ENCODE results near the gene PATZ1. TPM values are rescaled to one million over a fixed set of nuclear protein-coding genes. Genes with fewer than 3 reads are reported as not detected.
"Not testable (repeated sequence)": the region's sequence is repeated elsewhere in the genome, so short reads cannot be mapped to it uniquely, and the experiment has no call there.

The PATZ1 gene
- total and polyA plus RNA-seq, 2 experiments from 2014 or later, result 23.2 to 56.8 TPM

- Mint-ChIP-seq H3K4me3 (no peak overlapping the region), H3K9me3 (no peaks in the 10 kb centered on the region; the same call in 2 of the 3 replicates), H3K4me1 (peaks cover 9% of the 10 kb centered on the region; the same call in 2 of the 3 replicates), H3K27me3 (ENCODE audit: insufficient read depth, low read depth, poor library complexity) (peaks cover 14% of the 10 kb centered on the region), H3K27ac (no peak overlapping the region), H3K36me3 (ENCODE audit: low read depth) (peaks cover 6% of the 10 kb centered on the region)
- no peak for TF ChIP-seq ETS1 (IDR thresholded peaks at IDR 0.05)
- TF ChIP-seq EZH2phosphoT487 (IDR thresholded peaks at IDR 0.05; ENCODE audit: unreplicated experiment), result no peak
- TF ChIP-seq ZNF114 (CRISPR knock-in tag; IDR thresholded peaks at IDR 0.05), result no peak
- TF ChIP-seq CTCF (conservative IDR thresholded peaks at IDR 0.05; ENCODE audit: low read depth in 2 of 2), result no peak
- peaks cover 13% of the 10 kb centered on the region for H3F3A ChIP-seq (replicated peaks; ENCODE audit: low read depth)
- H3K27me3 ChIP-seq (ENCODE audit: insufficient read depth), result no peaks in the 10 kb centered on the region
- no peak overlapping the region for H3K4me2 ChIP-seq
- ATAC-seq (no peak), DNase-seq (ENCODE audit: low spot score) (no peak)
- H4K20me1 ChIP-seq (replicated peaks; ENCODE audit: insufficient read depth), result no peaks in the 10 kb centered on the region
- H3K4me3 ChIP-seq, result no peak overlapping the region
- H3K9me2 ChIP-seq (ENCODE audit: insufficient read depth), result no peaks in the 10 kb centered on the region
- no peak overlapping the region for H3K27ac ChIP-seq (ENCODE audit: low read depth)
- no peak overlapping the region for H2AFZ ChIP-seq
- no peaks in the 10 kb centered on the region; the same call in 1 of the 2 replicates for H3K4me1 ChIP-seq (ENCODE audit: insufficient read depth)
- no peaks in the 10 kb centered on the region for H3K36me3 ChIP-seq (ENCODE audit: insufficient read depth)
- H3K79me2 ChIP-seq (replicated peaks; ENCODE audit: insufficient read depth), result peaks cover 3% of the 10 kb centered on the region
Measured at GRCh38 chr22:31349960-31350359, 3.8 kb upstream of the PATZ1 start.

GRCh38 chr22:31348766-31349165, 2.6 kb upstream of the PATZ1 start:
- peaks cover 14% of the 10 kb centered on the region for H3K79me2 ChIP-seq (replicated peaks; ENCODE audit: insufficient read depth)
- peaks cover 18% of the 10 kb centered on the region for H3K36me3 Mint-ChIP-seq (ENCODE audit: low read depth)
- no peaks in the 10 kb centered on the region for H4K20me1 ChIP-seq (replicated peaks; ENCODE audit: insufficient read depth)
- H3K27me3 Mint-ChIP-seq (ENCODE audit: insufficient read depth, low read depth, poor library complexity), result peaks cover 18% of the 10 kb centered on the region
- peaks cover 21% of the 10 kb centered on the region for H3K4me1 Mint-ChIP-seq
- no peaks in the 10 kb centered on the region for H3K27me3 ChIP-seq (ENCODE audit: insufficient read depth)
- DNase-seq (ENCODE audit: low spot score), result no peak
- H3K9me2 ChIP-seq (ENCODE audit: insufficient read depth), result no peaks in the 10 kb centered on the region
- no peak overlapping the region for H3K4me2 ChIP-seq
- H3K4me1 ChIP-seq (ENCODE audit: insufficient read depth), result peaks cover 8% of the 10 kb centered on the region
- H3K27ac Mint-ChIP-seq, result no peak overlapping the region
- no peaks in the 10 kb centered on the region for H3K36me3 ChIP-seq (ENCODE audit: insufficient read depth)
- H3K27ac ChIP-seq (ENCODE audit: low read depth), result no peak overlapping the region
- H3K9me3 Mint-ChIP-seq, result no peaks in the 10 kb centered on the region; the same call in 2 of the 3 replicates
- no peak overlapping the region for H3K4me3 ChIP-seq
- H3K4me3 Mint-ChIP-seq, result peak overlapping the region; percentile 5; the same call in 2 of the 3 replicates
- no peak for TF ChIP-seq CTCF (conservative IDR thresholded peaks at IDR 0.05; ENCODE audit: low read depth in 2 of 2)
- H3F3A ChIP-seq (replicated peaks; ENCODE audit: low read depth), result peaks cover 18% of the 10 kb centered on the region
- no peak overlapping the region for H2AFZ ChIP-seq
- no peak for ATAC-seq

- H3F3A ChIP-seq (replicated peaks; ENCODE audit: low read depth), result peaks cover 18% of the 10 kb centered on the region
- not testable (repeated sequence) for H3K9me2 ChIP-seq (ENCODE audit: insufficient read depth); H3K4me1 ChIP-seq (ENCODE audit: insufficient read depth); H3K27me3 ChIP-seq (ENCODE audit: insufficient read depth); H3K36me3 ChIP-seq (ENCODE audit: insufficient read depth); H3K9me3 Mint-ChIP-seq; H4K20me1 ChIP-seq (replicated peaks; ENCODE audit: insufficient read depth); ATAC-seq; DNase-seq (ENCODE audit: low spot score)
- Mint-ChIP-seq H3K27ac (peak overlapping the region; percentile 80; the same call in 1 of the 2 replicates), H3K4me3 (peak overlapping the region; percentile 88), H3K36me3 (ENCODE audit: low read depth) (peaks cover 26% of the 10 kb centered on the region), H3K27me3 (ENCODE audit: insufficient read depth, low read depth, poor library complexity) (peaks cover 23% of the 10 kb centered on the region), H3K4me1 (peaks cover 27% of the 10 kb centered on the region)
- H3K79me2 ChIP-seq (replicated peaks; ENCODE audit: insufficient read depth), result peaks cover 19% of the 10 kb centered on the region
- peak overlapping the region; percentile 99 for H3K27ac ChIP-seq (ENCODE audit: low read depth)
- H2AFZ ChIP-seq, result peak overlapping the region; percentile 83; the same call in 1 of the 2 replicates
- H3K4me2 ChIP-seq, result peak overlapping the region; percentile 98
- peak overlapping the region; percentile 95 for H3K4me3 ChIP-seq
Measured at GRCh38 chr22:31348009-31348337, 1.8 kb upstream of the PATZ1 start.

All from GM23338 (cell line).